Endometrial microvascular endothelial cells (primary cell): ENCODE results near the gene NUCB1. TPM values are rescaled to one million over a fixed set of nuclear protein-coding genes. Genes with fewer than 3 reads are reported as not detected.
"Not testable (repeated sequence)": the region's sequence is repeated elsewhere in the genome, so short reads cannot be mapped to it uniquely, and the experiment has no call there.

Experiments
- in situ Hi-C: cut with HindIII; loops from 2 replicates; pipeline ENCODE4 v1.10.0; 2017; ENCODE audit warnings: low sequenced_read_pairs, low pct_unique_long_range_greater_than_20kb; ENCODE audit errors: inconsistent ontology term
- total RNA-seq: library from RNA; depleted of rRNA; stranded (reverse); fragments of >200 nt; gene quantifications from one replicate; pipeline ENCODE4 v1.2.3, GENCODE V29; 2015; ENCODE audit errors: inconsistent ontology term

NUCB1 gene
- total RNA-seq, 1 donor from 2014 or later: 227 TPM

DNA sequence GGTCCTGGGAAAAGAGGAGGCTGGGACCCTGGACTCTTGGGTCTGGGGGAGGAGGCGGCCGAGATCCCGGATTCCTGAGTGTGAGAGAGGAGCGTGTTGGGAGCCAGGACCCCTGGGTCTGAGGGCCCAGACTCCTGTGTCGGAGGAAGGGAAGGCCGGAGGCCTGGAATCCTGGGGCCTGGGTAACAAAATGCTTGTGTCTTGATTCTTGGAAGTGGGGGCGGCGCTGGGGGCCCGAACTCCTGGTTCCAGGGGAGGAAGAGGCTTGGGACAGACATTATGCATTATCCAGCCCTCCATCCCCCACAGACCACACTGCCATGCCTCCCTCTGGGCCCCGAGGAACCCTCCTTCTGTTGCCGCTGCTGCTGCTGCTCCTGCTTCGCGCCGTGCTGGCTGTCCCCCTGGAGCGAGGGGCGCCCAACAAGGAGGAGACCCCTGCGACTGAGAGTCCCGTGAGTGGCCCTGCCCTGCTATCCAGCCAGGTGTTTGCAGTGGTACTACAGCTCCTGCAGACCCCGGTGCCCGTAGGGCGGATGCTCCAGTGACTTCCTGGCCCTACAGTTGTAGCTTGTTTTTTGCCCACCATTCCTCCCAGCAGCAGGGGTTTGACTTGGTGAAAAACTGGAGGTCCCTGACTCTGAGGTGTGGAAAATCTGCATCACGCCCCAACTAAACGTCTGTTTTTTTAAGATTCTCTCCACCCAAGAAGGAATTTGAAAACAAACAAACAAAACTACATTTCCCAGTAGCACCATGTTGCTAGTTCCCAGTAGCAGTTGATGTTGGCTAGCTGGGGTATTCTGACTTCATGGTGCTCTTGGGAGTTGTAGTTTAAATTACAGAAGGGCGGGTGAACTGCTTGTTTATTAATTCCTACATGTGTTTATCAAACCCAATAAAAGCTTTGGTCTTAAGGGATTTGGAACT lies 630 bp downstream of the NUCB1 start:
- in situ Hi-C loops: no loop called here

GRCh38 chr19:48902291-48902690 lies 2.2 kb downstream of the NUCB1 start:
- in situ Hi-C loops: not testable (repeated sequence)

DNA sequence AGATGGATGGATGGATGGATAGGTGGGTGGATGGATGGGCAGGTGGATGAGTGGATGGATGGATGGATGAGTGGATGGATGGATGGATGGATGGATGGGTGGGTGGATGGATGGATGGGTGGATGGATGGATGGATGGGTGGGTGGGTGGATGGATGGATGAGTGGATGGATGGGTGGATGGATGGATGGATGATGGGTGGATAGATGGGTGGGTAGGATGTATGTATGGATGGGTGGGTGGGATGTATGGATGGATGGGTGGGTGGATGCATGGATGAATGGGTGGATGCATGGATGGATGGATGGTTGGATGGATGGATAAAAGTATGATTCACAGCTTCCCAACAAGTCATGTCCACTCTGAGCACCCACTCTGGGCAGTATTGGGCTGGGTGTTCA lies 3.7 kb downstream of the NUCB1 start:
- in situ Hi-C loops: not testable (repeated sequence)

DNA sequence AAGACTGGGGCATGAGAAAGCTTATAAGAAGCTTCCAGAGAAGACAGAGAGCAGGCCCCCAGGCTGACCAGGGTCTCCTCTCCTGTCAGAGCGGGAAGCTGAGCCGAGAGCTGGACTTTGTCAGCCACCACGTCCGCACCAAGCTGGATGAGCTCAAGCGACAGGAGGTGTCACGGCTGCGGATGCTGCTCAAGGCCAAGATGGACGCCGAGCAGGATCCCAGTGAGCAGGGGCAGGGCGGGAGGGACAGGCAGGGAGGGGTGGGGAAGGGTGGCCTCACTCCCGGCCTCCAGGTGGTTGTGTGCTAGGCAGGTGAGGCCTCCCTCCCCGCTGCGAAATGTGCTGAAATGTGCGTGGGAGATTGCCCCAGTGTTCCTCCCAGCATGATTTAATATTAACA lies 5.6 kb downstream of the NUCB1 start:
- in situ Hi-C loops: no loop called here

- in situ Hi-C loops: no loop called here
These were observed 6.2 kb downstream of the NUCB1 start for GRCh38 chr19:48906324-48906723.

DNA sequence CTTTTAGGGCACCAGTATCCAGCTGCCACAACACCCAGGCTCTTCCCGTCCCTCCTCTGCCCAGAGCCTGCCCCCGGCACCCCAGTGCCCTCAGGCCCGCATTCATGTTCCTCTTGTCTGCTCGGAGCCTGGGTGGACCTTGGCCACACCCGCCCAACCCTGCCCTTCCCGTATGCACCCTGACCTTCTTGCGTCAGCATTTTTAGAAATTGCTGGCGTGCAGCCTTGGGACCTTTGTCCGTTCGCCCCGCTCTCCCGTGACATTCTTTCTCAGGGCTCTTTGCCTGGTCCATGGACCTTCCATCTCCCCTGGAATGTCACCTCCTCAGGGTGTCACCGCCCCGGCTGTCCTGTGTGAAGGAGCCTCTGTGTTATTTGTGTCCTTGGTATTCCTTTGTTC lies 7.6 kb downstream of the NUCB1 start:
- in situ Hi-C loops: no loop called here

DNA sequence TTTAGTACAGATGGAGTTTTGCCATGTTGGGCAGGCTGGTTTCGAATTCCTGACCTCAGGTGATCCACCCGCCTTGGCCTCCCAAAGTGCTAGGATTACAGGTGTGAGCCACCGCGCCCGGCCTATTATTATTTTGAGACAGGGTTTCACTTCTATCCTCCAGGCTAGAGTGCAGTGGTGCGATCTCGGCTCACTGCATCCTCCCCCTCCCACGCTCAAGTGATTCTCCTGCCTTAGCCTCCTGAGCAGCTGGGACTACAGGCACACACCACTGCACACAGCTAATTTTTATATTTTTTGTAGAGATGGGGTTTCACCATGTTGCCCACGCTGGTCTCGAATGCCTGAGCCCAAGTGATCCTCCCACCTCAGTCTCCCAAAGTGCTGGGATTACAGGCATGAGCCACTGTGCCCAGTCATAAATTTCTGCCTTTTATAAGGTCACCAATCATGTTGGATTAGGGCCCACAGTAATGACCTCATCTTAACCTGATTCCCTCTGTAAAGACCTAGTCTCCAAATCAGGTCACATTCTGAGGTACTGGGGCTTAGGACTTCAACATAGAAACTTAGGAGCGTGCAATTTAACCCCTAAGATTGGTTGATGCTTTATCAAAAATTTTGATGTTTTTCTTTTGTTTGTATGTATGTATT lies 9.4 kb downstream of the NUCB1 start:
- in situ Hi-C loops: not testable (repeated sequence)

GRCh38 chr19:48910803-48911202 lies 10.7 kb downstream of the NUCB1 start:
- in situ Hi-C loops: no loop called here

DNA sequence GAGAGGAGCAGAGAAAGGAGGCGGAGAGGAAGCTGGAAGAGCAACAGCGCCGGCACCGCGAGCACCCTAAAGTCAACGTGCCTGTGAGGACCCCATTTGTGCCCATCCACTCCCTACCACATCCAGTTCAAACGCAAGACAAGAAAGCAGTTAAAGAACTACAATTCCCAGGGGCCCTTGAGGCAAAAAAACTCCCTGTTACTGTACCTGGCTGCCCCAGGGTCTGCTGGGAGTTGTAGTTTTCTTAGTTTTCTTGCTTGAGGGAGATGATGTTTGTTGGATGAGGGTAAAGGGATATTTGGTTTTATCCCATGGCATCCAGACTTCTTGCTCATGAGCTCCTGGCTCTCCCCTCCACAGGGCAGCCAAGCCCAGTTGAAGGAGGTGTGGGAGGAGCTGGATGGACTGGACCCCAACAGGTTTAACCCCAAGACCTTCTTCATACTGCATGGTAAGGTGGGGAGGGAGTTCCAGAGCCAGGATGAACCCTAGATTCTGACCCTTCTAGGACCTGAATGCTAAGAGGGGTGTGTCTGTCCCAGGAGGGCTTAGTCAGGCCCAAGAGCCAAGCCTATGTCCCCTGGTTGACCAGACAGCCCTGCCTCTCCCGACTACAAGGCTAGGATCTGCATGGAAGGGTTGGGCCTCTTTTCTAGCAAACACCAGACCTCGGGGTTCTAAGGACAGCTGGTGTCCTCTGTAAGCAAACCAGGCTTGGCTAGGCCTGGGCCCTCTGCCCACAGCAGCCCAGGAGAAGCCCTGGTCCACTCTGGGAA lies 13.2 kb downstream of the NUCB1 start:
- in situ Hi-C loops: no loop called here

DNA sequence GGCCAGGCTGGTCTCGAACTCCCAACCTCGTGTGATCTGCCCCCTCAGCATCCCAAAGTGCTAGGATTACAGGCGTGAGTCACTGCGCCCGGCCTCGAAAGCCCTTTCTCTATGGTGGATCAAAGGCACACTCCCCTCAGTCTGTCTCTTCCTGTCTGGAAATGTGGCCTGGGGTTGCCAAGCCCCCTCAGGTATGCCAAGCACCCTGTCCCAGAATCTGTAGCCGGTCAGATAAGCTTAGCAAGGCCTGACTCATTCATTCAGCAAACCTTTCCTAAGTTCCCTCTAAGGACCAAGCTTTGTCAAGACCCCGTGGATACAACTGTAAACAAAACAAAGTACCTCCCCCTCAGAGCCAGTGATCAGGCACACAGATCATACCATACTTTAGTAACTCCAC lies 14.1 kb downstream of the NUCB1 start:
- in situ Hi-C loops: no loop called here

DNA sequence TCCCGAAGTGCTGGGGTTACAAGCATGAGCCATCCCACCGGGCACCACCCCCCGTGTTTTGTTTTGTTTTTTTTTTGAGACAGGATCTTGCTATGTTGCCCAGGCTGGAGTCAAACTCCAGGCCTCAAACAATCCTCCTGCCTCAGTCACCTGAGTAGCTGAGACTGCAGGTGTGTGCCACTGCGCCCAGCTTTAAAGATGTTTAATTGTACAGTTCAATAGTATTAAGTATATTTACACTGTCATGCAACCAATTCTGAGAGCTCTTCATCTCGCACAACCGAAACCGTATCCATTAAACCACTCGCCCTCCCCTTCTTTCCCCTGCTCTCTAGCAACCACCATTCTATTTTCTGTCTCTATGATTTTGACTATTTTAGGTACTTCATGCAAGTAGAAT lies 15.6 kb downstream of the NUCB1 start:
- in situ Hi-C loops: no loop called here

GRCh38 chr19:48918071-48918470 lies 18.0 kb downstream of the NUCB1 start:
- in situ Hi-C loops: no loop called here

DNA sequence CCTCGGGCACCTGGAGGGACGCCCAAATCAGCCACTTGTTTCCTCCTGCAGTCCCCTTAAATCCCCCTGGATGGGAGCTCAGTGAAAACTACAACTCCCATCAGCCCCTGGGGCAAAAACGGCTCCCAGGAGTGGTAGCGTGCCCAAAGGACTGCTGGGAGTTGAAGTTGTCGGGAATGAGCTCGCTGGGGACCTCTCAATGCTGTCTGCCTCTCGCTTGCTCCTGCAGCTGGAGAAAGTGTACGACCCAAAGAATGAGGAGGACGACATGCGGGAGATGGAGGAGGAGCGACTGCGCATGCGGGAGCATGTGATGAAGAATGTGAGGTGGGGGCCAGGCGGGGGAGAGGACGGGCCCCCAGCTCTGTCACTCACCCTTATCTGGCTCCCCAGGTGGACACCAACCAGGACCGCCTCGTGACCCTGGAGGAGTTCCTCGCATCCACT lies 18.7 kb downstream of the NUCB1 start:
- in situ Hi-C loops: no loop called here

DNA sequence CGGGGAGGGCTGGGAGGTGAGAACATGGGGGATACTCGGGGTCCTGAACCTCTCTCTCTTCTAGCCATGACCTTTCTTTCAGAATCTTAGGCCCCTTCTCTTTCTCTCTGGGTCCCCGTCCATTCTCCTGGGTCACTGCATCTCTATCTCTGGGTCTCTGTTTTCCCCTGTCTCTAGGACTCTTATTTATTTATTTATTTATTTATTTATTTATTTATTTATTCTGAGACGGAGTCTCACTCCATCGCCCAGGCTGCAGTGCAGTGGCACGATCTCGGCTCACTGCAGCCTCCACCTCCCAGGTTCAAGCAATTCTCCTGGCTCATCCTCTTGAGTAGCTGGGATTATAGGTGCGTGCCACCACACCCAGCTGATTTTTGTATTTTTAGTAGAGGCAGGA lies 19.2 kb downstream of the NUCB1 start:
- in situ Hi-C loops: not testable (repeated sequence)

DNA sequence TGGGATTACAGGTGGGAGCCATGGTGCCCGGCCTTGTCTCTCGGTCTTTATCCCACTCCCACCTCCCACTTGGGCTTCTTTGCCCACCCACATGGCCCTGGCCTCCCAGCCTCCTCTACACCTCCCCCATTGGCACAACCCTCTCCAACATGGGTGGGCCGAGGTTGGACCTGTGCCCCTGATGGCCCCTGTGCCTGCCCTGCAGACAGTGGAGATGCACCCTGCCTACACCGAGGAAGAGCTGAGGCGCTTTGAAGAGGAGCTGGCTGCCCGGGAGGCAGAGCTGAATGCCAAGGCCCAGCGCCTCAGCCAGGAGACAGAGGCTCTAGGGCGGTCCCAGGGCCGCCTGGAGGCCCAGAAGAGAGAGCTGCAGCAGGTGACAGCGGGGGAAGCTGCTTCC lies 20.8 kb downstream of the NUCB1 start:
- in situ Hi-C loops: no loop called here

GRCh38 chr19:48921721-48922500 lies 21.8 kb downstream of the NUCB1 start:
- in situ Hi-C loops: no loop called here

- in situ Hi-C loops: no loop called here
These were observed 22.7 kb downstream of the NUCB1 start for GRCh38 chr19:48922548-48923490.
